H1 (cell line): Measurements from ENCODE around the gene AKAP7. TPM values are rescaled to one million over a fixed set of nuclear protein-coding genes. Genes with fewer than 3 reads are reported as not detected.
A peak's percentile ranks its signal among the peaks of the same experiment; 100 is the strongest.

Experiments
- CTCF ChIA-PET: fragments of 300-600 bp; sonication (Branson Sonifier 250); formaldehyde crosslinking; loops from one replicate; lab custom pipeline; 2021; ENCODE audit not compliant: partially characterized antibody; lab: Charles Lee
- POLR2A ChIA-PET: fragments of 300-600 bp; sonication (Branson Sonifier 250); formaldehyde crosslinking; loops from one replicate; lab custom pipeline; 2021; ENCODE audit warnings: inconsistent platforms; ENCODE audit not compliant: partially characterized antibody; lab: Charles Lee
- DNase-seq, 2 experiments: peaks; one replicate each; pipeline versions ENCODE4 v3.0.0 to v3.0.0-alpha.2; 2010 to 2022; ENCODE audit warnings: low spot score in 2 of 2, low read depth in 1 of 2, mixed read lengths in 1 of 2
- FAIRE-seq: peaks from 2 replicates; lab custom pipeline; 2011; peaks lifted over from hg19 to GRCh38; lab: Jason Lieb, UNC
- H2AFZ ChIP-seq: 2 replicates; pipeline ENCODE4 v1.8.1; 2012; ENCODE audit warnings: low read length, inconsistent platforms
- H2AK5ac ChIP-seq: 2 replicates; pipeline ENCODE4 v1.6.1; 2013; ENCODE audit warnings: low read depth, low read length
- H2BK120ac ChIP-seq: replicated peaks from 2 replicates; pipeline ENCODE3; 2013; ENCODE audit warnings: low read depth, low read length, inconsistent platforms
- H2BK12ac ChIP-seq: 2 replicates; pipeline ENCODE4 v1.6.1; 2013; ENCODE audit warnings: low read depth, low read length
- H2BK15ac ChIP-seq: 2 replicates; pipeline ENCODE4 v1.6.1; 2013; ENCODE audit warnings: low read length
- H2BK20ac ChIP-seq: 2 replicates; pipeline ENCODE4 v1.6.1; 2013; ENCODE audit warnings: low read length
- H2BK5ac ChIP-seq: 2 replicates; pipeline ENCODE4 v1.6.1; 2013; ENCODE audit warnings: low read depth, low read length
- H3K14ac ChIP-seq: 2 replicates; pipeline ENCODE4 v1.6.1; 2013; ENCODE audit warnings: inconsistent platforms; ENCODE audit not compliant: insufficient read length
- H3K18ac ChIP-seq: 2 replicates; pipeline ENCODE4 v1.6.1; 2013; ENCODE audit warnings: low read length; ENCODE audit errors: extremely low read depth
- H3K23ac ChIP-seq: 2 replicates; pipeline ENCODE4 v1.6.1; 2013; ENCODE audit warnings: inconsistent platforms; ENCODE audit not compliant: insufficient read length
- H3K23me2 ChIP-seq: 2 replicates; pipeline ENCODE4 v1.6.1; 2013; ENCODE audit warnings: low read depth, low read length
- H3K27ac ChIP-seq: 2 replicates; pipeline ENCODE4 v1.6.1; 2011; ENCODE audit warnings: low read depth, low read length, inconsistent platforms
- H3K27me3 ChIP-seq, 4 experiments: replicated peaks in 1 of 4; 1 replicate in 1 of 4; 2 replicates in 3 of 4; pipeline versions ENCODE4 v1.6.1 to v1.8.1; 2011 to 2013; ENCODE audit warnings: low read length in 3 of 4, mild to moderate bottlenecking in 3 of 4, inconsistent platforms in 2 of 4, mixed read lengths in 2 of 4, moderate library complexity in 1 of 4; ENCODE audit not compliant: control insufficient read depth in 3 of 4, insufficient read depth in 3 of 4; ENCODE audit errors: extremely low read depth in 1 of 4
- H3K36me3 ChIP-seq, 4 experiments: 2 replicates each; pipeline versions ENCODE4 v1.6.1 to v1.8.1; 2011 to 2013; ENCODE audit warnings: mild to moderate bottlenecking in 4 of 4, low read length in 3 of 4, moderate library complexity in 2 of 4, control low read depth in 1 of 4, inconsistent platforms in 1 of 4; ENCODE audit not compliant: insufficient read depth in 4 of 4, control insufficient read depth in 2 of 4
- H3K4ac ChIP-seq: replicated peaks from 2 replicates; pipeline ENCODE3; 2013; ENCODE audit warnings: low read length, low read depth, mixed read lengths, inconsistent platforms; ENCODE audit not compliant: insufficient read length
- H3K4me1 ChIP-seq, 4 experiments: replicated peaks in 1 of 4; 1 replicate in 1 of 4; 2 replicates in 3 of 4; pipeline versions ENCODE4 v1.6.1 to v1.8.1; 2011 to 2013; ENCODE audit warnings: low read length in 3 of 4, inconsistent platforms in 2 of 4, mixed read lengths in 1 of 4; ENCODE audit not compliant: insufficient read depth in 4 of 4, control insufficient read depth in 3 of 4
- H3K4me2 ChIP-seq, 2 experiments: 2 replicates each; pipeline versions ENCODE4 v1.6.1 to v1.8.1; 2011 to 2013; ENCODE audit warnings: low read depth in 2 of 2, low read length in 2 of 2, control low read depth in 1 of 2, inconsistent platforms in 1 of 2, mild to moderate bottlenecking in 1 of 2; ENCODE audit not compliant: insufficient read depth in 1 of 2
- H3K4me3 ChIP-seq, 4 experiments: fragments of 200-600, 300-600 bp in 1 of 4; sonication (generic), shearing (Covaris generic), sonication (Bioruptor Twin) in 1 of 4; 2 replicates each; pipeline versions ENCODE4 v1.5.1 to v1.8.1; 2011 to 2016; ENCODE audit warnings: low read length in 4 of 4, low read depth in 3 of 4, control low read depth in 2 of 4, inconsistent platforms in 2 of 4, mild to moderate bottlenecking in 2 of 4, mixed read lengths in 1 of 4, moderate library complexity in 1 of 4; ENCODE audit not compliant: insufficient read depth in 2 of 4; ENCODE audit errors: extremely low read depth in 1 of 4
- H3K56ac ChIP-seq: replicated peaks from 2 replicates; pipeline ENCODE3; 2013; ENCODE audit warnings: low read depth, mild to moderate bottlenecking, mixed read lengths, low read length, inconsistent platforms; ENCODE audit not compliant: insufficient read length
- H3K79me1 ChIP-seq: 2 replicates; pipeline ENCODE4 v1.6.1; 2013; ENCODE audit warnings: low read depth, low read length, control low read depth
- H3K79me2 ChIP-seq, 2 experiments: 2 replicates each; pipeline versions ENCODE4 v1.6.1 to v1.8.1; 2012 to 2013; ENCODE audit warnings: low read length in 2 of 2, mild to moderate bottlenecking in 2 of 2, inconsistent platforms in 1 of 2; ENCODE audit not compliant: insufficient read depth in 2 of 2, control insufficient read depth in 1 of 2
- H3K9ac ChIP-seq, 4 experiments: replicated peaks in 1 of 4; 1 replicate in 1 of 4; 2 replicates in 3 of 4; pipeline versions ENCODE4 v1.6.1 to v1.8.1; 2011 to 2013; ENCODE audit warnings: low read depth in 3 of 4, low read length in 3 of 4, control low read depth in 2 of 4, mild to moderate bottlenecking in 2 of 4, moderate library complexity in 2 of 4, inconsistent platforms in 1 of 4; ENCODE audit errors: extremely low read depth in 1 of 4
- H3K9me3 ChIP-seq, 2 experiments: 2 replicates each; pipeline versions ENCODE4 v1.6.1 to v1.8.1; 2012 to 2013; ENCODE audit warnings: mild to moderate bottlenecking in 2 of 2, moderate library complexity in 2 of 2, control low read depth in 1 of 2, inconsistent platforms in 1 of 2, low read depth in 1 of 2, low read length in 1 of 2, mixed read lengths in 1 of 2; ENCODE audit not compliant: insufficient read depth in 2 of 2
- H4K20me1 ChIP-seq, 2 experiments: replicated peaks in 1 of 2; 2 replicates each; pipeline versions ENCODE3 to v1.8.1; 2011 to 2013; ENCODE audit warnings: inconsistent platforms in 2 of 2, low read length in 2 of 2, mild to moderate bottlenecking in 1 of 2; ENCODE audit not compliant: insufficient read depth in 2 of 2, control insufficient read depth in 1 of 2
- H4K5ac ChIP-seq: 2 replicates; pipeline ENCODE4 v1.6.1; 2013; ENCODE audit warnings: low read length, low read depth, mixed read lengths, inconsistent platforms; ENCODE audit not compliant: insufficient read length
- H4K8ac ChIP-seq: 2 replicates; pipeline ENCODE4 v1.8.0; 2013; ENCODE audit warnings: mild to moderate bottlenecking, moderate library complexity, low read length, inconsistent platforms; ENCODE audit not compliant: insufficient read depth; ENCODE audit errors: extremely low read depth
- H4K91ac ChIP-seq: replicated peaks from 2 replicates; pipeline ENCODE3; 2013; ENCODE audit warnings: low read length, mixed read lengths, inconsistent platforms; ENCODE audit not compliant: insufficient read length
- CHD1 ChIP-seq: IDR thresholded peaks from 2 replicates; pipeline ENCODE4 v1.6.1; 2012; ENCODE audit warnings: low read depth, low read length, improper control_type of control experiment
- KDM5A ChIP-seq: fragments of 200-600 bp; IDR thresholded peaks from 2 replicates; pipeline ENCODE4 v1.7.1; 2012; ENCODE audit warnings: mild to moderate bottlenecking, low read length, inconsistent platforms, mixed read lengths
- MAX ChIP-seq: IDR thresholded peaks from 2 replicates; pipeline ENCODE4 v1.6.1; 2012; ENCODE audit warnings: inconsistent platforms
- RXRA ChIP-seq: IDR thresholded peaks from 2 replicates; pipeline ENCODE4 v1.6.1; 2011; ENCODE audit warnings: low read depth, mild to moderate bottlenecking, low read length, moderate library complexity; ENCODE audit not compliant: insufficient read depth
- ZNF274 ChIP-seq: IDR thresholded peaks from 2 replicates; pipeline ENCODE4 v1.7.0; 2012; ENCODE audit warnings: low read length, borderline replicate concordance; ENCODE audit errors: extremely low read depth
- WGBS, 2 experiments: shearing (Covaris generic) in 1 of 2; methylation state at CpG; one replicate each; pipeline versions ENCODE4 v1.1.6 to v1.1.7; 2013 to 2015; ENCODE audit warnings: low lambda C conversion rate in 2 of 2, mixed read lengths in 2 of 2, inconsistent platforms in 1 of 2, low coverage in 1 of 2, missing lambda C conversion rate in 1 of 2; ENCODE audit not compliant: insufficient replicate concordance in 2 of 2, insufficient coverage in 1 of 2, insufficient read length in 1 of 2; ENCODE audit errors: extremely low coverage in 1 of 2, missing lambda C conversion rate in 1 of 2; 5-methylcytosine and 5-hydroxymethylcytosine counted together
- polyA plus RNA-seq, 7 experiments: library from polyadenylated mRNA; depleted of rRNA in 3 of 7; stranded (reverse) in 5 of 7; unstranded in 2 of 7; fragments of >200 nt in 5 of 7; fragments of 200-250 nt in 2 of 7; gene quantifications; 1 replicate in 5 of 7; 2 replicates in 1 of 7; 4 replicates in 1 of 7; pipeline versions ENCODE4 v1.2.1 to v1.2.3, GENCODE V29; 2011 to 2013; ENCODE audit warnings: missing spikeins in 2 of 7, mixed read lengths in 2 of 7
- total RNA-seq: library from RNA; stranded (reverse); fragmentation: NEBNext Ultra II Directional; extraction: Animal tissue kit (Norgen Biotek cat#: 25700); gene quantifications from 2 replicates; pipeline ENCODE4 v1.2.1, GENCODE V29; 2021

Gene AKAP7
- total and polyA plus RNA-seq, 2 of the 8 experiments (the other 6 are each of a cell fraction or from before 2014, with no cell fraction given), result 4.7 to 16.9 TPM

- Histone ChIP-seq H3K27me3 (no peaks in the 10 kb centered on the region), H3K23ac (no peak overlapping the region), H3K27ac (no peak overlapping the region), H3K9ac (no peak overlapping the region), H2BK15ac (no peak overlapping the region), H4K20me1 (no peaks in the 10 kb centered on the region), H3K14ac (no peak overlapping the region), H2AK5ac (no peak overlapping the region), H2BK20ac (no peak overlapping the region), H3K23me2 (no peaks in the 10 kb centered on the region), H3K18ac (no peak overlapping the region), H2BK5ac (0 out of 2 replicates have a peak overlapping the region, but pooled peaks have one; percentile 6), H3K9me3 (peaks cover 3 to 5% of the 10 kb centered on the region in 2 experiments)
- no peak for DNase-seq
- WGBS, 2 experiments, result 100% methylated on average over 4 of the region's 4 CpGs; no CpG with 5 or more reads in 1 of the 2 experiments
- no peak for TF ChIP-seq KDM5A
- TF ChIP-seq ZNF274, result no peak
- 0 out of 2 replicates have a peak, but pooled peaks have one; percentile 14 for TF ChIP-seq MAX
- no peak for TF ChIP-seq CHD1
- no peak for TF ChIP-seq RXRA
- TF ChIP-seq, all 59 proteins: peak for 1
- CTCF ChIA-PET, result no interaction called here
- Histone ChIP-seq H4K8ac (no peak overlapping the region), H3K4me2 (no peak overlapping the region), H3K56ac (no peak overlapping the region), H3K79me2 (no peaks in the 10 kb centered on the region), H4K5ac (no peak overlapping the region), H4K91ac (no peak overlapping the region), H3K4me1 (no peaks in the 10 kb centered on the region; a peak in 1 of 7 replicates), H2BK120ac (no peak overlapping the region), H3K79me1 (no peaks in the 10 kb centered on the region), H2BK12ac (0 out of 2 replicates have a peak overlapping the region, but pooled peaks have one; percentile 28), H3K4me3 (no peak overlapping the region), H2AFZ (no peak overlapping the region), H3K4ac (no peak overlapping the region), H3K36me3 (no peaks in the 10 kb centered on the region)
- FAIRE-seq, result no peak
- POLR2A ChIA-PET, result interaction anchor here (0.7 to 1.4 kb wide), 3 partner anchors 8 to 12 kb away, joined by 3 read pairs; no protein-coding TSS in a partner anchor
Measured at GRCh38 chr6:131275273-131275672, 140.0 kb downstream of the AKAP7 start.
